OCI-LY7 (cell line): ENCODE results near the gene SLC5A10.

Source experiments
- EZH2phosphoT487 ChIP-seq: fragments of 200-600 bp; sonication (generic); IDR thresholded peaks from 2 replicates; pipeline ENCODE4 v1.6.1; 2018; ENCODE audit warnings: low read depth, borderline replicate concordance, mild to moderate bottlenecking, mixed run types, antibody characterized with exemption, low read length, moderate library complexity, mixed read lengths
- TF ChIP-seq, protein P1 (sequence below): fragments of 200-600 bp; sonication (generic); conservative IDR thresholded peaks from 2 replicates; pipeline ENCODE4 v1.5.1; 2014; ENCODE audit warnings: mild to moderate bottlenecking, antibody characterized with exemption, low read length, moderate library complexity, mixed read lengths

GRCh38 chr17:19004421-19005136, 52.6 kb downstream of the SLC5A10 start, which contains the start of gene FAM83G:
- TF ChIP-seq, protein P1, sequence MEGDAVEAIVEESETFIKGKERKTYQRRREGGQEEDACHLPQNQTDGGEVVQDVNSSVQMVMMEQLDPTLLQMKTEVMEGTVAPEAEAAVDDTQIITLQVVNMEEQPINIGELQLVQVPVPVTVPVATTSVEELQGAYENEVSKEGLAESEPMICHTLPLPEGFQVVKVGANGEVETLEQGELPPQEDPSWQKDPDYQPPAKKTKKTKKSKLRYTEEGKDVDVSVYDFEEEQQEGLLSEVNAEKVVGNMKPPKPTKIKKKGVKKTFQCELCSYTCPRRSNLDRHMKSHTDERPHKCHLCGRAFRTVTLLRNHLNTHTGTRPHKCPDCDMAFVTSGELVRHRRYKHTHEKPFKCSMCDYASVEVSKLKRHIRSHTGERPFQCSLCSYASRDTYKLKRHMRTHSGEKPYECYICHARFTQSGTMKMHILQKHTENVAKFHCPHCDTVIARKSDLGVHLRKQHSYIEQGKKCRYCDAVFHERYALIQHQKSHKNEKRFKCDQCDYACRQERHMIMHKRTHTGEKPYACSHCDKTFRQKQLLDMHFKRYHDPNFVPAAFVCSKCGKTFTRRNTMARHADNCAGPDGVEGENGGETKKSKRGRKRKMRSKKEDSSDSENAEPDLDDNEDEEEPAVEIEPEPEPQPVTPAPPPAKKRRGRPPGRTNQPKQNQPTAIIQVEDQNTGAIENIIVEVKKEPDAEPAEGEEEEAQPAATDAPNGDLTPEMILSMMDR, result no peak
- no peak for TF ChIP-seq EZH2phosphoT487
